ENCODE results near the gene DOK6.
"Not testable (repeated sequence)": the region's sequence is repeated elsewhere in the genome, so short reads cannot be mapped to it uniquely, and the experiment has no call there.

Gene DOK6

DNA sequence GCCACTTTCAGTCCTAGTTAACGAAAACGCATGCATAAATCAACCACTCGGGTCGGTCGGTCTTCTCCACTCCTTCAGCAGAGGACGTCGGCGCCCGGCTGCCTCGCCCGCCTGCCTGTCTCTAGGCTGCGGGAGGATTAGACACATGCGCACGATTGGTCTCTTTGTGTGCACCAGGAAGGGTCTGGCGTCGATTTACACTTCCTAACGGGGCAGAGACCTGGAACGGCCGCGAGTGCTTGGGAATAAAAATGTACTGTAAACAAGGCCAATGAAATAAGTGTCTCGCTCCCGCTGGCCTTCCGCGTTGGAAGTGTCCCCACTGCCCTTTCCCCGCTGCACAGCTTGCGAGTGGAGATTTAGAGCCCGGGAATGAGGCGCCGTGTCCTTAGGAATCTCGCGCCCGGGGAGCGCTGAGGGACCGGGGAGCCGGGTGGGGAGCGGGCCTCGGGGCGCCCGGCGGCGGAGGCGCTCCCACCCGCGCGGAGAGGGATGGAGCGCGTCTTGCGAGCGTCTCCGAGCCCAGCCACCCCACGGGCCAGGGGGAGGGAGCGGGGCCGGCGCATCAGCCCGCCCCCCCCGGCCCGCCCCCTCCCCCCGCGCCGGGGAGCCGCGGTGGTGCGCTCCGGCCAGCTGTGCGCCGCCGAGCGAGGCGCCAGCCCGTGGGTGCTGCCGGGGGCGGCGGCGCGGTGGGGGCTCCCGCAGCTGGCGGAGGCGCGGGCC is at the start of gene DOK6:
DOK6 (plus strand) TSS at position 636 of the 723 bp plus-strand sequence.
- in situ Hi-C loops (cut with HindIII; ENCODE audit: low pct_unique_long_range_greater_than_20kb, low sequenced_read_pairs) = no loop called here
- no peak for TF ChIP-seq JUND (IDR thresholded peaks at IDR 0.05; ENCODE audit: low read depth)
- DNase-seq (ENCODE audit: low read depth in 1 of 2, low spot score in 1 of 2) = no peak

DNA sequence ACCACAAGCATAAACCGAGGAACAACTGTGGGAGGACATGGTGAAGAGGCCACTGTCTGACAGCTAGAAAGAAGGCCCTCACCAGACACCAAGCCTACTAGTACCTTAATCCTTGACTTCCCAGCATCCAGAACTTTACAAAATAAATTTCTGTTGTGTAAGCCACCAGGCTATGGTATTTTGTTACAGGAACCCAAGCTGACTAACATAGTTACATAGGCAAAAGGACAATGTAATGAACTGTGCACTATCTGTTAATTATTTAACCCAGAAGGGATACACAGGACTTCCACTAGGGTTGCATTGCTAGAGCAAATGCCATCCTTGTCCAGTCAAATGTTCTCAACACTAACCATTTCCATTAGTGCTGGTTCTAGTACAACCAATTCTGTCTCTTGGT is 47.7 kb upstream of the DOK6 start:
- DNase-seq (ENCODE audit: low read depth in 1 of 2, low spot score in 1 of 2) = no peak
- no peak for TF ChIP-seq JUND (IDR thresholded peaks at IDR 0.05; ENCODE audit: low read depth)
- in situ Hi-C loops (cut with HindIII; ENCODE audit: low pct_unique_long_range_greater_than_20kb, low sequenced_read_pairs) = no loop called here

DNA sequence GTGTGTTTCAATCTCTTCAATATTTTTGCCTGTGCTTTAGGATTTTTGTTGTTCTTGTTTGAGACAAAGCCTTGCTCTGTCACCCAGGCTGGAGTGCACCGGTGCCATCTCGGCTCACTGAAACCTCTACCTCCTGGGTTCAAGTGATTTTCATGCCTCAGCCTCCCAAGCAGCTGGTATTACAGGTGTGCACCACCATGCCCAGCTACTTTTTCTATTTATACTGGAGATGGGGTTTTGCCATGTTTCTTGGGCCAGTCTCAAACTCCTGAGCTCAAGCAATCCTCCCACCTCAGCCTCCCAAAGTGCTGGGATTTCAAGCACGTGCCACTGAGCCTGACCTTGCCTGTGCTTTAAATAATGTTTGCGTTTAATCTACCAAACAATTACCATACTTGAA is 43.1 kb upstream of the DOK6 start:
- in situ Hi-C loops (cut with HindIII; ENCODE audit: low pct_unique_long_range_greater_than_20kb, low sequenced_read_pairs) = no loop called here
- DNase-seq (ENCODE audit: low read depth in 1 of 2, low spot score in 1 of 2) = no peak
- no peak for TF ChIP-seq JUND (IDR thresholded peaks at IDR 0.05; ENCODE audit: low read depth)

DNA sequence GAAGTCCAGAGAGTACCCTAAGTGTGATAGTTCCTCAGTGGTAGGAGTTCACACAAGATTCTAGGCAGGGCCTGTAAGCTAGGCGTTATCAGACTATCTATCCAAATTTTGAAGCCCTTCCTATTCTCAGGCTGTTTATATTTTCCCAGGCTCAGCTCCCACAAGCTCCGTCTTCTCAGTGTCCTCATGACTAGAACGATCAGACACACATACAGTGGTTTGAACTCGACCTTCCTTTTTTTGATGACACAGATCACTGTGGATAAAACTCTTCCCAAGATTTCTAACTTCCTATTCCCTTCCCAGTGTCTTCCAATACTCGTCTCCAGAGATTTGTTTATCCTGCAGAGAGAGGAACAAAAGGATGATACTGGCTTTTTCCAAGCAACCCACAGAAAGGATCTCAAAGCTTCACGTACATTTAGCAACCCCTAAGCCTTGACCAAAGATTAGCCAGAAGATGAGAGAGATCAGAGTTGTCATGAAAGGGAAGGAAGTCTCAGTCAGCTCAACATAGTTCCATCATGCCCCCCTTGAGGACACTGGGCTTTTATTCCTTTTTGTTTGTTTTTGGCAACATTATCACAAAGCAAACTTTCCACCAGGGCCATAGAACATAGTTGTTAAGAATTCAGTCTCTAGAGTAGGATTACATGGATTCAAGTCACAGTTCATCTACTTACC is 42.3 kb upstream of the DOK6 start:
- no peak for DNase-seq (ENCODE audit: low read depth in 1 of 2, low spot score in 1 of 2)
- TF ChIP-seq JUND (IDR thresholded peaks at IDR 0.05; ENCODE audit: low read depth) = no peak
- in situ Hi-C loops (cut with HindIII; ENCODE audit: low pct_unique_long_range_greater_than_20kb, low sequenced_read_pairs) = no loop called here

DNA sequence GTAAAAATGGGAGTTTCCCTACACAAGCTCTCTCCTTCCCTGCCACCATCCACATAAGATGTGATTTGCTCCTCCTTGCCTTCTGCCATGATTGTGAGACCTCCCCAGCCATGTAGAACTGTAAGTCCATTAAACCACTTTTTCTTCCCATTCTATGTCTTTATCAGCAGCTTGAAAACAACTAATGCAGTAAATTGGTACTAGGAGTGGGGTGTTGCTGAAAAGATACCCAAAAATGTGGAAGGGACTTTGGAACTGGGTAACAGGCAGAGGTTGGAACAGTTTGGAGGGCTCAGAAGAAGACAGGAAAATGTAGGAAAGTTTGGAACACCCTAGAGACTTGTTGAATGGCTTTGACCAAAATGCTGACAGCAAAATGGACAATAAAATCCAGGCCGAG is 40.9 kb upstream of the DOK6 start:
- in situ Hi-C loops (cut with HindIII; ENCODE audit: low pct_unique_long_range_greater_than_20kb, low sequenced_read_pairs); DNase-seq (ENCODE audit: low read depth in 1 of 2, low spot score in 1 of 2): not testable (repeated sequence)

DNA sequence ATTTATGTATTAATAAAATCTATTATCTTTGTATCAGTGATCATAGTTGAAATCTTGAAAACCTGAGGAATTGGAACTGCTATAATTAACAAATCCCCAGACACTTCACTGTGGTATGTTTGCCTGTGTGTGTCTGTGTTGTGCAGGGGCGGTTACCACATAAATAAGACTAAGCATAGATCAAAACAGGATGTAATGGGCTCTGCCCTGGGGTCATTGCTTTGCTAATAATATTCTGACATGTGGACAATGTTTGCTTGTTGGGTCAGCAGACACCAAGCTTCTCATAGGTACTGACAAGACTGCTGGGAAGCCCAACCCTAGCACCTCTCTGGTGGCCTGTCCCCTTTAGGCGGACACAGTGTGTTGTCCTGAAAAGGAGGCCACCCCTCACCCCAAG is 35.8 kb upstream of the DOK6 start:
- no peak for DNase-seq (ENCODE audit: low read depth in 1 of 2, low spot score in 1 of 2)
- in situ Hi-C loops (cut with HindIII; ENCODE audit: low pct_unique_long_range_greater_than_20kb, low sequenced_read_pairs) = no loop called here
- TF ChIP-seq JUND (IDR thresholded peaks at IDR 0.05; ENCODE audit: low read depth) = no peak

DNA sequence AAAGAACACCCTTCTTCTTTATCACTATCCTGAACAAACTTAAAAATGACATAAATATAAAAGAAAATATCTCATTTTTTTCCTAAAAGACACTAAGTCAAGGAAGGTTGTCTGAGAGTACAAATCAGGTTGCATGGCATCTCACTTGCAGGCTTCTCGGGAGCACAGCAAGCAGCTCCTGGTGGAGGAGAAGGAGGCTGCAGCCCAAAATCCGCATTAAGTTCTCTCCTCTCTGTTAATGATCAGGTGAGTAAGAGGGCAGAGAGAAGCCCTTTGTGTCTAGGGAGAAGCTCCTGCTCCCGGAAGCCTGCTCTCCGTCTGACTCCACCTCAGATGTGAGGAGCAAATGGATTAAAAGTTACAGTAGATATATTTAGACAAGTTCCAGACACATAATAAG is 35.0 kb upstream of the DOK6 start:
- TF ChIP-seq JUND (IDR thresholded peaks at IDR 0.05; ENCODE audit: low read depth) = no peak
- peak in 1 of 2 experiments; percentile 1 for DNase-seq (ENCODE audit: low read depth in 1 of 2, low spot score in 1 of 2)
- in situ Hi-C loops (cut with HindIII; ENCODE audit: low pct_unique_long_range_greater_than_20kb, low sequenced_read_pairs) = no loop called here

DNA sequence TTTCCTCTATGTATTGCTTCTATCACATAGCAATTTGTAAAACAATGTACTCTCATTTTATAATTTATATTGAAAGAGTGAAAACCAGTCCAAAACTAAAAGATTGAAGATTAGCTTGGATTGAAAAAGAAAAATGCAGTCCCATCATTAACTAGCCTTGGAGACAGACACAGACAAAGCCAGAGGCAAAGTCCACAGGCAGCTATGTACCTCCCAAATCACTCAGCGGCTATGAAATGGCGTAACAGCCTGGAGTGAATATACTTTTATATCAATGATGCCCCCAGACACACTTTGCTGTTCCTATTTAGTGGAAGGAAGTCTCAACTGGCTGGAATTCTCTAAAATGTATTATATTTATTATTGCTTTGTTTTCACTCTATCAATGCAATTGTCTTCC is 33.6 kb upstream of the DOK6 start:
- DNase-seq (ENCODE audit: low read depth in 1 of 2, low spot score in 1 of 2) = no peak
- in situ Hi-C loops (cut with HindIII; ENCODE audit: low pct_unique_long_range_greater_than_20kb, low sequenced_read_pairs) = no loop called here
- TF ChIP-seq JUND (IDR thresholded peaks at IDR 0.05; ENCODE audit: low read depth) = no peak

DNA sequence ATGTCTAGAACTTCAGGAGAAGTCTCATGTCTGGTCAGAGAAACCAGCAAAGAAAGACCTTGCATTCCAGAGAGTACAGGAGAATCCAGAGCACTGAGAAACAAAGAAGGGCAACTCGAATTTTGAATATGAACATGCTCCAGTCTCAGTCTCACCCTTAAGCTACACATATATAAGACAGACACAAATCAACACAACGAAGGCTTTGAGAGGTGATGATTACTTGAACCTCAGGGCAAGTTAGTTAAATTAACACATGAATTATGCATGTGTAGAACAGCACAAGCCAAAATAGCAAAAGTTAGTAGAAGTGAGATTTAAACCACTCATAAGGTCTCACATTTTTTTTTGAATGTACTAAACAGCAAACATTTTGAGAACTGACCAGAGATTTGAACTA is 29.0 kb upstream of the DOK6 start:
- no peak for TF ChIP-seq JUND (IDR thresholded peaks at IDR 0.05; ENCODE audit: low read depth)
- in situ Hi-C loops (cut with HindIII; ENCODE audit: low pct_unique_long_range_greater_than_20kb, low sequenced_read_pairs) = no loop called here
- no peak for DNase-seq (ENCODE audit: low read depth in 1 of 2, low spot score in 1 of 2)

DNA sequence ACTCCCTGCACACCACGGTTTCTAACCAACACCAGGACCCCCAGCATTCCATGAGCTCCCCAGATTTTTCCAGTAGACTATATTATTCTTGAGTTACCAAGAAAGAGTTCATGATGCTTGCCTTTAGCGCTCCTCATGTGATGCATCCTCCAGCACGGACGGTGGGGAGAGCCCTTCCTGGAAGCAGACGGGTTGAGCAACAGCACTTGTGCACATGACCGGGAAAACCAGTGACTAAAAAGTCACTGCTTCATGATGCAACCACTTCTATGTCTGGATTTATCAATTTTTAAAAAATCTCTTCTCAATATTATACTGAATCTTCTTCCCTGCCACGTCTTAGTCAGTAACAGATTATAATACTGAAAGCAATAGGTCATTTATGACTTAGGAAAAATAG is 20.4 kb upstream of the DOK6 start:
- in situ Hi-C loops (cut with HindIII; ENCODE audit: low pct_unique_long_range_greater_than_20kb, low sequenced_read_pairs) = no loop called here
- no peak for TF ChIP-seq JUND (IDR thresholded peaks at IDR 0.05; ENCODE audit: low read depth)
- no peak for DNase-seq (ENCODE audit: low read depth in 1 of 2, low spot score in 1 of 2)

DNA sequence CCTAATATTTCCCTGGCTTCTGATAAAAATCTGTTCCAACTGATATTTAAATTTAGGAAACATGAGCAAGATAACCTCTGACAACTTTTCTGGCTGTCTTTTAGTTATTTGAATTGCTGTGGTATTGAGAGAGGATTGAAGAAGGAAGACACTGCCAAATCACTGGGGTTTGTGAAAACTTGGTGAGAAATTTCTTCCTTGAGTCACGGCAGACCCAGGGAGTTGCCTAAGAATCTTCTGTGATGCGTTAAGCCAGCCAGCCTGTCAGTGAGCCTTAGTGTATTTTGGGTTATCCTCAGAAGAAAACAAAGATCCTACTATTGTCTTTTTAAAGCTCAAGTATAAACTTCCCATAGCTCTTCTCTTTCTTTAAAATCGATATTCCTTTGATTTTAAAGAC is 17.5 kb upstream of the DOK6 start:
- no peak for TF ChIP-seq JUND (IDR thresholded peaks at IDR 0.05; ENCODE audit: low read depth)
- no peak for DNase-seq (ENCODE audit: low read depth in 1 of 2, low spot score in 1 of 2)
- in situ Hi-C loops (cut with HindIII; ENCODE audit: low pct_unique_long_range_greater_than_20kb, low sequenced_read_pairs) = no loop called here

DNA sequence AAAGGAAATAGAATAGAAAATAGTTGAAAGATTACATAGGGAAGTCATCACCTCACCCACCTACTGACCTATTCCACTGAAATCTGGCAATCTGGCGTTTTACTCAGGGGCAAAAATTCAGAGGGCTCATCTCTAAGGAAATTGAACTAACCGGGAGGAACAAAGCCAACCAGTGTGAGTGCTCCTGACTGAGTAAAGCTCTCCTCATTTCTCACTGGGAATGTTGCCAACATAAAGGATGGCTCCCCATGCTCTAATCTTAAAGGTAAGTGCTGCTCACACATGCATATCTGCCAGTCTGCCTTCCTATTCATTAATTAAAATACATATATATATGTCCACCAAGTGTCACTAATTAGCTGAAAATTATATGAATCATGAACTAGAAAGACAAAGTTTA is 13.5 kb upstream of the DOK6 start:
- no peak for TF ChIP-seq JUND (IDR thresholded peaks at IDR 0.05; ENCODE audit: low read depth)
- DNase-seq (ENCODE audit: low read depth in 1 of 2, low spot score in 1 of 2) = no peak
- in situ Hi-C loops (cut with HindIII; ENCODE audit: low pct_unique_long_range_greater_than_20kb, low sequenced_read_pairs) = no loop called here

DNA sequence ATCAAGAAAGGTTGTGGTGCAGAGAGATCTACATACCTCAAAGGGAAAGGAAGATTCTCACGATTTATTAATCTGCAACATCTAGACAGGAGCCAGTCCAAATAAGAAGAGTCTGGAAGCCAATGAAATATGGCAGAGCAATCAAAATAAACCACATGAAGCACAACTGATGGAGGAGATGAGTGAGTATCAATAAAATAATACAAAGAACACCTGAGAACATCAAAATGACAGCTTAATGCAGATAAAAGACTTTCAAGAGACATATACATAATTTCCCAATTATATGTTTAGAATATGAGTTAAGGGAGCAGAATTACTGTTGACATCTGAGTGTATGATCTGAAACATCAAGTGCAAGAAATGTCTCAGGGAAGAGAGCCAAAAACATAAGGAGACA is 12.5 kb upstream of the DOK6 start:
- in situ Hi-C loops (cut with HindIII; ENCODE audit: low pct_unique_long_range_greater_than_20kb, low sequenced_read_pairs) = no loop called here
- DNase-seq (ENCODE audit: low read depth in 1 of 2, low spot score in 1 of 2) = no peak
- no peak for TF ChIP-seq JUND (IDR thresholded peaks at IDR 0.05; ENCODE audit: low read depth)

DNA sequence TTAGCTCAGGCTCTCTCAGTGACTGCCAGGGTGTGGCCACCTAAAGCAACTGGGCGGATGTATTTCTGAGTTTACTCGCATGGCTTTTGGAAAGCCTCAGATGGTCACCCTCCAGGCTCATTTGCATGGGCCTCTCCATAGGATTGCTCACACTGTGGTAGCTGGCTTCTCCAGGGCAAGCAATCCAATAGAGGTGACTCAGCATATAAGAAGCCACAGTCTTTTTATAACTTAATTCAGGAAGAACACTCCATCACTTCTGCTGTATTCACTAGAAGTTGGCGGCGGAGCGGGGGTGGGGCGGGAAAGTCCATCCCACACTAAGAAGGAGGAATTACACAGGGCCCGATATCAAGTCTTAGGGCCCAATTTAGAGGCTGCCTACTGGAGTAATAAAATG is 3.6 kb upstream of the DOK6 start:
- DNase-seq (ENCODE audit: low read depth in 1 of 2, low spot score in 1 of 2) = no peak
- TF ChIP-seq JUND (IDR thresholded peaks at IDR 0.05; ENCODE audit: low read depth) = no peak
- in situ Hi-C loops (cut with HindIII; ENCODE audit: low pct_unique_long_range_greater_than_20kb, low sequenced_read_pairs) = no loop called here

Measured in T47D (cell line).